ENCODE results near the gene HNRNPL. TPM values are rescaled to one million over a fixed set of nuclear protein-coding genes. Genes with fewer than 3 reads are reported as not detected.

The HNRNPL gene
- total and polyA plus RNA-seq, 9 of the 15 experiments (the other 6 are each of a cell fraction or from before 2014, with no cell fraction given): 39.5 to 610 (median 299) TPM

GRCh38 chr19:38799104-38799503 is 50.7 kb downstream of the HNRNPL start:
- peaks cover 0 to 3% of the 10 kb centered on the region in 2 experiments; a peak in 1 of 5 replicates for H3K4me1 ChIP-seq (replicated peaks in 1 of 2; ENCODE audit: control insufficient read depth in 2 of 2, insufficient read depth in 2 of 2, low read length in 2 of 2)
- no peak overlapping the region for H2AFZ ChIP-seq (ENCODE audit: low read depth, low read length)
- no peak overlapping the region for H3K4me2 ChIP-seq (ENCODE audit: insufficient read depth, low read length)
- no peaks in the 10 kb centered on the region for H3K36me3 ChIP-seq (ENCODE audit: control insufficient read depth, insufficient read depth, low read length)
- no peak overlapping the region for H3K27ac ChIP-seq (ENCODE audit: extremely low read depth, low read depth, low read length)
- FAIRE-seq: no peak
- WGBS (ENCODE audit: insufficient coverage, low coverage, missing lambda C conversion rate): 57% methylated on average over 10 of the region's 10 CpGs
- H3K9ac ChIP-seq (ENCODE audit: insufficient read depth in 1 of 2, low read depth in 2 of 2, low read length in 2 of 2): no peak overlapping the region
- no TSS peak for BruUV-seq (replicated peaks)
- no peak overlapping the region for H3K4me3 ChIP-seq
- intact Hi-C loops (cut with micrococcal nuclease): no loop called here
- no peaks in the 10 kb centered on the region for H3K79me2 ChIP-seq (ENCODE audit: control insufficient read depth, insufficient read depth, low read length)
- no peaks in the 10 kb centered on the region for H3K9me1 ChIP-seq (ENCODE audit: control insufficient read depth, insufficient read depth, low read length)
- CTCF ChIA-PET (ENCODE audit: low intra/inter-chr PET ratio): no interaction called here
- no peaks in the 10 kb centered on the region for H3K9me3 ChIP-seq (replicated peaks; ENCODE audit: control insufficient read depth, insufficient read depth, low read depth, low read length)
- 0 out of 5 replicates have a peak, but pooled peaks cover 0 to 7% of the 10 kb centered on the region in 2 experiments for H3K27me3 ChIP-seq (ENCODE audit: control insufficient read depth in 2 of 2, insufficient read depth in 2 of 2, low read length in 2 of 2)
- no peak for ATAC-seq
- H4K20me1 ChIP-seq (replicated peaks; ENCODE audit: control insufficient read depth, insufficient read depth, low read length): no peaks in the 10 kb centered on the region
- in situ Hi-C loops (cut with MboI): no loop called here
- POLR2A ChIA-PET: interaction anchor here (0.7 to 1.3 kb wide), 3 partner anchors 14 to 502 kb away, joined by 3 to 4 read pairs (median 4); partner anchors contain the start of gene LGALS4
- no peak for DNase-seq (ENCODE audit: extremely low read depth in 1 of 4, low spot score in 3 of 4)
- TF ChIP-seq ZNF717 (CRISPR knock-in tag; IDR thresholded peaks at IDR 0.05) (no peak), FOXP4 (CRISPR knock-in tag; IDR thresholded peaks at IDR 0.05; ENCODE audit: borderline replicate concordance) (no peak), MTA2 (IDR thresholded peaks at IDR 0.05; ENCODE audit: low read depth) (no peak), BCL6 (CRISPR knock-in tag; IDR thresholded peaks at IDR 0.05) (no peak), ZBTB11 (CRISPR knock-in tag; IDR thresholded peaks at IDR 0.05) (no peak), DPF2 (IDR thresholded peaks at IDR 0.05) (no peak), MED1 (CRISPR knock-in tag; IDR thresholded peaks at IDR 0.05; ENCODE audit: borderline replicate concordance) (no peak), GTF2F1 (IDR thresholded peaks at IDR 0.05; ENCODE audit: low read depth, low read length) (no peak), HSF4 (CRISPR knock-in tag; IDR thresholded peaks at IDR 0.05; ENCODE audit: borderline replicate concordance) (no peak), HMG20B (CRISPR knock-in tag; IDR thresholded peaks at IDR 0.05) (no peak), TEAD1 (CRISPR knock-in tag; IDR thresholded peaks at IDR 0.05) (no peak), ATF1 (CRISPR knock-in tag; IDR thresholded peaks at IDR 0.05) (no peak), ATF1 (tag; IDR thresholded peaks at IDR 0.05) (no peak), FOXK1 (CRISPR knock-in tag; IDR thresholded peaks at IDR 0.05; ENCODE audit: borderline replicate concordance) (no peak), POLR2A (conservative IDR thresholded peaks at IDR 0.05) (no peak), CEBPG (CRISPR knock-in tag; IDR thresholded peaks at IDR 0.05) (no peak), CEBPG (tag; conservative IDR thresholded peaks at IDR 0.05 in 1 of 2, IDR thresholded peaks at IDR 0.05 in 1 of 2) (no peak), CBX8 (IDR thresholded peaks at IDR 0.05; ENCODE audit: borderline replicate concordance, extremely low read depth, low read depth, low read length, poor library complexity, severe bottlenecking) (no peak), KDM4B (IDR thresholded peaks at IDR 0.05; ENCODE audit: borderline replicate concordance in 2 of 2, low read depth in 1 of 2) (no peak), FOXJ2 (tag; IDR thresholded peaks at IDR 0.05) (no peak)
